GM12878 (cell line): ENCODE data around the gene CPNE5. TPM values are rescaled to one million over a fixed set of nuclear protein-coding genes. Genes with fewer than 3 reads are reported as not detected.
A peak's percentile ranks its signal among the peaks of the same experiment; 100 is the strongest.

Experiments
- ATAC-seq: fragments of 200-7000 bp; cut with Tn5 transposase; 3 replicates; pipeline ENCODE4 v1.9.1; 2020; ENCODE audit warnings: mild to moderate bottlenecking, moderate library complexity
- BruUV-seq: library from RNA; stranded (reverse); fragments of 400-500 nt; replicated peaks from 2 replicates; lab custom pipeline; 2021; lab: Mats Ljungman, UMichigan
- CTCF ChIA-PET: fragments of 300-600 bp; sonication (Branson Sonifier 250); formaldehyde crosslinking; extraction: SDS; loops from one replicate; lab custom pipeline; 2021; ENCODE audit warnings: inconsistent platforms; lab: Yijun Ruan, JAX
- POLR2A ChIA-PET: fragments of 350-600 bp; formaldehyde crosslinking; extraction: SDS; loops from one replicate; lab custom pipeline; 2021; ENCODE audit warnings: inconsistent platforms; lab: Charles Lee
- RAD21 ChIA-PET: fragments of 300-600 bp; sonication (Branson Sonifier 250); formaldehyde crosslinking; loops from one replicate; lab custom pipeline; 2023; ENCODE audit warnings: antibody characterized with exemption; ENCODE audit not compliant: unreplicated experiment; lab: Charles Lee
- SMC1A ChIA-PET: fragments of 300-600 bp; sonication (Branson Sonifier 250); formaldehyde crosslinking; loops from one replicate; lab custom pipeline; 2023; ENCODE audit not compliant: unreplicated experiment, uncharacterized antibody; lab: Charles Lee
- DNase-seq: peaks from one replicate; pipeline ENCODE4 v3.0.0-alpha.2; 2011; ENCODE audit warnings: low read depth, low spot score
- FAIRE-seq: peaks from 3 replicates; lab custom pipeline; 2011; peaks lifted over from hg19 to GRCh38; lab: Jason Lieb, UNC
- H2AFZ ChIP-seq: 2 replicates; pipeline ENCODE4 v1.6.0; 2011; ENCODE audit warnings: low read depth, low read length, control low read depth; ENCODE audit not compliant: control insufficient read depth
- H3K27ac ChIP-seq: 2 replicates; pipeline ENCODE4 v1.5.1; 2011; ENCODE audit warnings: control low read depth; ENCODE audit not compliant: control insufficient read depth, insufficient read depth
- H3K27me3 ChIP-seq, 2 experiments: replicated peaks in 1 of 2; 2 replicates each; pipeline versions ENCODE4 v1.6.0 to v1.6.1; 2011; ENCODE audit warnings: low read length in 1 of 2; ENCODE audit not compliant: control insufficient read depth in 2 of 2, insufficient read depth in 2 of 2
- H3K36me3 ChIP-seq, 2 experiments: 2 replicates each; pipeline ENCODE4 v1.5.1; 2011; ENCODE audit warnings: low read length in 1 of 2; ENCODE audit not compliant: control insufficient read depth in 2 of 2, insufficient read depth in 2 of 2
- H3K4me1 ChIP-seq: 2 replicates; pipeline ENCODE4 v1.6.1; 2011; ENCODE audit warnings: mild to moderate bottlenecking, low read length, moderate library complexity, mixed read lengths; ENCODE audit not compliant: control insufficient read depth, insufficient read depth
- H3K4me2 ChIP-seq: 2 replicates; pipeline ENCODE4 v1.6.0; 2011; ENCODE audit warnings: control low read depth; ENCODE audit not compliant: control insufficient read depth, insufficient read depth
- H3K4me3 ChIP-seq: fragments of 200-600 bp; sonication (generic); 2 replicates; pipeline ENCODE4 v1.5.1; 2016
- H3K79me2 ChIP-seq: 2 replicates; pipeline ENCODE4 v1.6.0; 2011; ENCODE audit warnings: low read length; ENCODE audit not compliant: control insufficient read depth, insufficient read depth
- H3K9ac ChIP-seq: 2 replicates; pipeline ENCODE4 v1.8.0; 2011; ENCODE audit warnings: low read length, control low read depth, mixed read lengths; ENCODE audit not compliant: control insufficient read depth, insufficient read depth
- H3K9me3 ChIP-seq: replicated peaks from 3 replicates; pipeline ENCODE4 v1.5.1; 2011; ENCODE audit warnings: mild to moderate bottlenecking, low read length; ENCODE audit not compliant: control insufficient read depth, insufficient read depth
- H4K20me1 ChIP-seq: 2 replicates; pipeline ENCODE4 v1.6.0; 2011; ENCODE audit not compliant: control insufficient read depth, insufficient read depth
- CBFB ChIP-seq: IDR thresholded peaks from 2 replicates; pipeline ENCODE4 v1.6.1; 2016; ENCODE audit warnings: antibody characterized with exemption, low read depth
- CREM ChIP-seq: IDR thresholded peaks from 2 replicates; pipeline ENCODE4 v1.6.1; 2014; ENCODE audit warnings: antibody characterized with exemption, low read depth
- ESRRA ChIP-seq: IDR thresholded peaks from 2 replicates; pipeline ENCODE4 v1.6.1; 2012; ENCODE audit warnings: mild to moderate bottlenecking, low read length, improper control_type of control experiment
- FOXM1 ChIP-seq: IDR thresholded peaks from 2 replicates; pipeline ENCODE4 v1.6.1; 2012; ENCODE audit warnings: low read depth, mild to moderate bottlenecking, inconsistent platforms, low read length, moderate library complexity
- GATAD2B ChIP-seq: fragments of 450-650 bp; conservative IDR thresholded peaks from 2 replicates; pipeline ENCODE4 v1.6.1; 2017; ENCODE audit warnings: low read depth, mild to moderate bottlenecking, moderate library complexity
- MEF2A ChIP-seq: IDR thresholded peaks from 2 replicates; pipeline ENCODE4 v1.6.1; 2011; ENCODE audit warnings: low read depth, mild to moderate bottlenecking, low read length, moderate library complexity; ENCODE audit not compliant: insufficient read depth
- MYC ChIP-seq: IDR thresholded peaks from 2 replicates; pipeline ENCODE4 v1.6.1; 2011; ENCODE audit warnings: mild to moderate bottlenecking, low read length, moderate library complexity, inconsistent platforms; ENCODE audit not compliant: insufficient read depth, insufficient replicate concordance, insufficient read length, severe bottlenecking
- NFYA ChIP-seq: IDR thresholded peaks from 2 replicates; pipeline ENCODE4 v1.6.1; 2011; ENCODE audit warnings: low read depth, mild to moderate bottlenecking, low read length, improper control_type of control experiment, borderline replicate concordance
- NFYB ChIP-seq: IDR thresholded peaks from 2 replicates; pipeline ENCODE4 v1.6.1; 2011; ENCODE audit warnings: low read depth, mild to moderate bottlenecking, low read length, improper control_type of control experiment, moderate library complexity; ENCODE audit not compliant: insufficient read depth
- POLR2AphosphoS5 ChIP-seq: IDR thresholded peaks from 2 replicates; pipeline ENCODE4 v1.6.1; 2011; ENCODE audit warnings: mild to moderate bottlenecking, low read length, inconsistent platforms
- POU2F2 ChIP-seq: IDR thresholded peaks from 3 replicates; pipeline ENCODE4 v1.6.1; 2011; ENCODE audit warnings: low read depth, mild to moderate bottlenecking, low read length, borderline replicate concordance
- RAD21 ChIP-seq: IDR thresholded peaks from 2 replicates; pipeline ENCODE4 v1.6.1; 2011; ENCODE audit warnings: mild to moderate bottlenecking, low read depth, low read length, moderate library complexity; ENCODE audit not compliant: insufficient read depth
- RELA ChIP-seq: fragments of 450-650 bp; IDR thresholded peaks from 2 replicates; pipeline ENCODE4 v1.8.0; 2014; ENCODE audit warnings: borderline replicate concordance; ENCODE audit not compliant: partially characterized antibody
- RUNX3 ChIP-seq: IDR thresholded peaks from 2 replicates; pipeline ENCODE4 v1.6.1; 2012; ENCODE audit warnings: low read length, inconsistent platforms
- ZNF274 ChIP-seq: IDR thresholded peaks from one replicate; pipeline ENCODE4 v1.8.0; 2011; ENCODE audit not compliant: insufficient read length, insufficient read depth
- ZZZ3 ChIP-seq: IDR thresholded peaks from 2 replicates; pipeline ENCODE4 v1.6.1; 2011; ENCODE audit warnings: low read depth; ENCODE audit not compliant: control insufficient read depth, insufficient read length
- WGBS: methylation state at CpG from one replicate; pipeline ENCODE4 v1.1.6; 2016; ENCODE audit warnings: low lambda C conversion rate; ENCODE audit not compliant: insufficient replicate concordance, insufficient coverage; ENCODE audit errors: missing lambda C conversion rate; 5-methylcytosine and 5-hydroxymethylcytosine counted together
- in situ Hi-C: fragments of 300-500 bp; cut with MboI; formaldehyde crosslinking; loops from 9 replicates; pipeline ENCODE4 v1.14.3; 2018; ENCODE audit warnings: mixed read lengths
- intact Hi-C: fragments of 100-400 bp; cut with micrococcal nuclease; formaldehyde crosslinking; loops from one replicate; pipeline ENCODE4 v1.14.2; 2022; ENCODE audit not compliant: unreplicated experiment
- polyA plus RNA-seq, 11 experiments: library from polyadenylated mRNA; depleted of rRNA in 4 of 11; unstranded in 6 of 11; stranded (reverse) in 5 of 11; fragments of >200 nt; fragmentation: Nextera tagmentation in 4 of 11; fragmentation: Illumina TruSeq in 1 of 11; extraction: Ambion mirVana in 4 of 11; extraction: Trizol in 1 of 11; gene quantifications; 1 replicate in 1 of 11; 2 replicates in 10 of 11; pipeline versions ENCODE4 v1.2.1 to v1.2.3, GENCODE V29; 2011 to 2016; ENCODE audit warnings: inconsistent platforms in 2 of 11, missing spikeins in 2 of 11, low read depth in 1 of 11
- total RNA-seq, 4 experiments: library from RNA; depleted of rRNA in 3 of 4; stranded (reverse); fragments of >200 nt in 3 of 4; fragmentation: Illumina TruSeq in 1 of 4; extraction: Trizol in 1 of 4; gene quantifications; 2 replicates each; pipeline versions ENCODE4 v1.2.1 to v1.2.3, GENCODE V29; 2013 to 2021
- TF ChIP-seq, protein P1 (sequence below): fragments of 450-650 bp; IDR thresholded peaks from 2 replicates; pipeline ENCODE4 v1.6.1; 2017; ENCODE audit warnings: mild to moderate bottlenecking, low read depth, inconsistent platforms; ENCODE audit not compliant: poor library complexity, severe bottlenecking
- TF ChIP-seq, protein P2 (sequence below): IDR thresholded peaks from 2 replicates; pipeline ENCODE4 v1.6.1; 2012; ENCODE audit warnings: low read length, inconsistent platforms

CPNE5 gene
- total and polyA plus RNA-seq, 10 of the 15 experiments (the other 5 are each of a cell fraction or from before 2014, with no cell fraction given), result 2.4 to 39.1 (median 18.2) TPM

DNA sequence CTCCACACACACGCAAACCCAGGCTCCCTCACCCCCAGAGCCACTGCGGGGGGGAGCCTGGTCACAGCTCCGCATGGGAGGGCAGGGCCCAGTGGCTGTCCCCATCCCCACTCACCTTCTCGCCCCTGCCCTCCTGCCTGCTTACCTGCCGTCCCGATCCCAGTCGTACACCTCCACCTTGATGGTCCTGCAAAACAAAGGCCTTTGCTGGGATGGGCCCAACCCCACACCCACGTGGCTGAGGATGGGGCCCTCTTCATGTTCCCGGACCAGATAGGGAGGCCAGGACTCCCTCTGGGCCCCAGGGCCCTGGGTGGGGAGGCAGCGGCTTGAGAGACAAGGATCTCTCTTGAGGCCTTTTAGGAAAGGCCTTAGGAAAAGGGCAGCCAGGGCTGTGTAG, 74.1 kb downstream of the CPNE5 start:
- DNase-seq (no peak), ATAC-seq (no peak), FAIRE-seq (no peak)
- intact Hi-C loops (loop anchor here (10.0 kb wide), 1 partner anchor 410 kb away; the partner anchor contains the start of gene PIM1), in situ Hi-C loops (loop anchor here (5.0 to 10.0 kb wide), 3 partner anchors 247 to 447 kb away; partner anchors contain the start of gene PIM1)
- H3K4me3 ChIP-seq, result no peak overlapping the region
- no peaks in the 10 kb centered on the region for H3K9me3 ChIP-seq
- no peaks in the 10 kb centered on the region for H3K79me2 ChIP-seq
- H3K36me3 ChIP-seq, result no peaks in the 10 kb centered on the region; a peak in 1 of 4 replicates
- peaks cover 17% of the 10 kb centered on the region for H3K4me1 ChIP-seq
- H3K27ac ChIP-seq, result no peak overlapping the region
- BruUV-seq, result no TSS peak
- H4K20me1 ChIP-seq, result no peaks in the 10 kb centered on the region; the same call in 1 of the 2 replicates
- RAD21 ChIA-PET, result interaction anchor here (0.5 to 7.2 kb wide), 20 partner anchors 9 to 1455 kb away, joined by 3 to 102 read pairs (median 4); partner anchors contain the start of gene PPIL1
- WGBS, result 63% methylated on average over 10 of the region's 10 CpGs
- H3K4me2 ChIP-seq, result no peak overlapping the region
- CTCF ChIA-PET, result interaction anchor here (0.7 to 15.9 kb wide), 36 partner anchors 8 to 444 kb away, joined by 3 to 330 read pairs (median 5); partner anchors contain the start of genes C6orf89 and PPIL1
- H2AFZ ChIP-seq, result peak overlapping the region; percentile 4; the same call in 1 of the 2 replicates
- SMC1A ChIA-PET, result interaction anchor here (0.8 to 9.7 kb wide), 12 partner anchors 18 to 445 kb away, joined by 3 to 120 read pairs (median 8); no protein-coding TSS in a partner anchor
- H3K9ac ChIP-seq, result no peak overlapping the region
- H3K27me3 ChIP-seq, result no peaks in the 10 kb centered on the region
- POLR2A ChIA-PET, result interaction anchor here (0.7 to 1.6 kb wide), 4 partner anchors 18 to 406 kb away, joined by 3 to 6 read pairs (median 4); no protein-coding TSS in a partner anchor
- TF ChIP-seq ESRRA (no peak), ZZZ3 (no peak), RUNX3 (no peak), FOXM1 (no peak), ZNF274 (no peak), POU2F2 (no peak), NFYA (no peak), MEF2A (no peak), GATAD2B (no peak), CBFB (no peak), CREM (no peak), RAD21 (no peak), POLR2AphosphoS5 (no peak), RELA (no peak), NFYB (no peak), MYC (no peak)
- TF ChIP-seq, protein P1, sequence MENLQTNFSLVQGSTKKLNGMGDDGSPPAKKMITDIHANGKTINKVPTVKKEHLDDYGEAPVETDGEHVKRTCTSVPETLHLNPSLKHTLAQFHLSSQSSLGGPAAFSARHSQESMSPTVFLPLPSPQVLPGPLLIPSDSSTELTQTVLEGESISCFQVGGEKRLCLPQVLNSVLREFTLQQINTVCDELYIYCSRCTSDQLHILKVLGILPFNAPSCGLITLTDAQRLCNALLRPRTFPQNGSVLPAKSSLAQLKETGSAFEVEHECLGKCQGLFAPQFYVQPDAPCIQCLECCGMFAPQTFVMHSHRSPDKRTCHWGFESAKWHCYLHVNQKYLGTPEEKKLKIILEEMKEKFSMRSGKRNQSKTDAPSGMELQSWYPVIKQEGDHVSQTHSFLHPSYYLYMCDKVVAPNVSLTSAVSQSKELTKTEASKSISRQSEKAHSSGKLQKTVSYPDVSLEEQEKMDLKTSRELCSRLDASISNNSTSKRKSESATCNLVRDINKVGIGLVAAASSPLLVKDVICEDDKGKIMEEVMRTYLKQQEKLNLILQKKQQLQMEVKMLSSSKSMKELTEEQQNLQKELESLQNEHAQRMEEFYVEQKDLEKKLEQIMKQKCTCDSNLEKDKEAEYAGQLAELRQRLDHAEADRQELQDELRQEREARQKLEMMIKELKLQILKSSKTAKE, result no peak
- TF ChIP-seq, protein P2, sequence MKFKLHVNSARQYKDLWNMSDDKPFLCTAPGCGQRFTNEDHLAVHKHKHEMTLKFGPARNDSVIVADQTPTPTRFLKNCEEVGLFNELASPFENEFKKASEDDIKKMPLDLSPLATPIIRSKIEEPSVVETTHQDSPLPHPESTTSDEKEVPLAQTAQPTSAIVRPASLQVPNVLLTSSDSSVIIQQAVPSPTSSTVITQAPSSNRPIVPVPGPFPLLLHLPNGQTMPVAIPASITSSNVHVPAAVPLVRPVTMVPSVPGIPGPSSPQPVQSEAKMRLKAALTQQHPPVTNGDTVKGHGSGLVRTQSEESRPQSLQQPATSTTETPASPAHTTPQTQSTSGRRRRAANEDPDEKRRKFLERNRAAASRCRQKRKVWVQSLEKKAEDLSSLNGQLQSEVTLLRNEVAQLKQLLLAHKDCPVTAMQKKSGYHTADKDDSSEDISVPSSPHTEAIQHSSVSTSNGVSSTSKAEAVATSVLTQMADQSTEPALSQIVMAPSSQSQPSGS, result no peak
